GM19035 (cell line): ENCODE measurements around the gene JAG1.
A peak's percentile ranks its signal among the peaks of the same experiment; 100 is the strongest.

Experiments used
- ATAC-seq: cut with Tn5 transposase; IDR thresholded peaks from one replicate; pipeline ENCODE4 v1.9.1; 2021; ENCODE audit not compliant: unreplicated experiment

JAG1 gene

DNA sequence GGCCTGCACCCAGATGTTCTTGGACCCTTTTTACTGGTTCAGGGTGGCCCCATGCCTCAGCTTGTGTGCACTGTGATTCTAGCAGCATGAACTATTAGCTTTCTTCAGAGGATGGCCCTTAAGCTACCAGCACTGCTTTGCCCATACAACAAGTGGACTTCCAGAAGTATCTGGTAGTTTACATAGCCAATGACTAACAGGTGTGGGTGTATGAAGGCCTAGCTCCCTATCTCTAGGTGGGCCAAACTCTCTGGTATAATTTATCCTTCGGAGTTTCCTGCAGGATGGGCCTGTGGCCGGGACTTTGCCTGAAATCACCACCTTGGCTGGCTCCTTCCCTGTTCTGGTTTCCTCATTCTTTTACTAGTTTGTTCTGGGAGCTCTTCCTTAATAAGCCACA is 26.1 kb upstream of the JAG1 start:
- no peak for ATAC-seq

DNA sequence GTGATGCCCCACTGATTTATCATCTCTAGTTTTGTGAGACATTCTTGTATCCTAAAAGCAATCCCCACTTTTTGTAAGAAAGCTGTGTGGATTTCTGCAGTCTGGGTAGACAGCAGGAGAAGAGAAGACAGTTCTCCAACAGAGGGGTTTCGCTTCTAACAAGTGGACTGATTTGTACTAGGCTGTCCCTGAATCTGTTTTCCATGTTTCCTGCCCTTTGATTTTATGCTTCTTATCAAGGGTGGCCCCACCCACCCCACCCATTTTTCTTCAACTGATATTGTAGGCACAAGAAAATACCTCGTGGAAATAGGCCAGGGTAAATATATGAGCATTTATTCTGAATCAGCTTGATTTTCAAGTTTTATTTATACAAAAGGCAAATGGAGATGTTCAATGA is 25.7 kb upstream of the JAG1 start:
- no peak for ATAC-seq

DNA sequence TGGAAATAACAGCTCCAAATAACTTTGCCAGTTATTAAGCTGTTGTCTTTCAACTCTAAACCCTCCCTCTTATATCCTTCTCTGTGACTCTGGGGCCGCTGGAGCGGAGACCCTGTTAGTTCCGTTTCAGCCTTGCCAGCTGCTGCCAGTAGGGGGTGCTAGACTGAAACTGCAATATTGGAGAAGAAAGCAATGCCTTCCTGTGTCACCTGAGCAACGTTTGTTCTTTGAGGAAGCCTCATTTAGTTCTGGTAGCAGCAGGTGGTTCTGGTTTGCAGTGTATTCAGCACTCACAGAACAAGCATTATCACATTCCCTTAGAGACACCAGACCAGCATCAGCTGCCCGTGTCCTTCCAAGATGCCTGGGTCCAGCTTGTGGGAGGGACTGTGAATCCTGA is 22.9 kb upstream of the JAG1 start:
- ATAC-seq = no peak

- ATAC-seq = no peak
Observed at GRCh38 chr20:10689385-10689784, 15.6 kb upstream of the JAG1 start.

DNA sequence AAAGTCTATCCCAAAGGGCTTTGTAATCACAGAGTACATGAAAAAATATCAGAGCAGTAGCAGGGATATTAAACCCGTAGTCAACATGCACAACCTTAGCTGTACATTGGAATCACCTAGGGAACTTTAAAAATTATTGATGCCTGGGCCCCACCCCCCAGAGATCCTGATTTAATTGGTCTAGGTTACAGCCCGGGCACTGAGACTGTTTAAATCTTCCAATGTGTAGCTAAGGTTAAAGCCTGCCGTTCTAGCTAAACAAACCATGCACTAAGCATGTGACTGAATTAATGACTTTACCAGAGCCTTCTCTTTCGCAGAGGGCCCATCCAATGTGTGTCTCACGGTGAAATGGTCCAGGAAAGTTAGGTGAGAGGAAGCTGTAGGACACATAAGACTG is 14.1 kb upstream of the JAG1 start:
- ATAC-seq = no peak

GRCh38 chr20:10686356-10687133 is 12.7 kb upstream of the JAG1 start:
- no peak for ATAC-seq

DNA sequence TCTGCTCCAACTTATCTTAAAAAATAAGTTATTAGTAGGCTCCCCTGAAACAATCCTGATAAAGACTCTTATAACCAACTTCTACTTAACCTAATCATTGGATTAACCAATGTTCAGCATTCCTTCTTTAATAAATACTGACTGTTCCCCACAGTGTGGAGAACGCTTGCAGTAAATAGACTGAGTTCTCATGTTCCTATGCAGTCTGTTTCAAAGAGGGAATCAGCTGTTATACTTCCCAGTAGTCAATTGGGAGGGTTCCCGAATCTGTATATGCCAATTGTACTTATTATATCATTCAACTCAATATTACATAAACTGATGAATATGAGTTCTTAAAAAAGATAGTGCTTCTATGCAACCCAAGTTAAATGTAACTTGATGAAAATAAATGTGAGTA is 9.7 kb upstream of the JAG1 start:
- ATAC-seq = no peak

DNA sequence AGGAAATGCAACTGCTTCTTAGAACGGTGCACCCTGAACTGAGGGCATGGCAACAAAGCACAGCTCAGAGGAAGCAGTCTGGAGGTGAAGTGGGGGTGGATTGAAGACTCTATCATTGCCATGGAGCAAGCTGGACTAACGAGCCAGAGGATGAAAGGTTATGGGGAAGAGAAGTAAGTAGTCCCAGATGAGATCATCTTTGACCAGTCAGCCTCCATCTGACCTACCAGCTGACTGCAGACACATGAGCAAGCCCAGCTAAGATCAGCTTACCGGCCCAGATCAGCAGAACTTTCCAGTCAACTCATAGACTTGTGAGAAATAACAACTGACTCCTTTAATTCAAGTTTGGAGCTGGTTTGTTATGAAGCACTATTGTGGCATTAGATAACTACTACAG is 9.1 kb upstream of the JAG1 start:
- ATAC-seq = no peak

DNA sequence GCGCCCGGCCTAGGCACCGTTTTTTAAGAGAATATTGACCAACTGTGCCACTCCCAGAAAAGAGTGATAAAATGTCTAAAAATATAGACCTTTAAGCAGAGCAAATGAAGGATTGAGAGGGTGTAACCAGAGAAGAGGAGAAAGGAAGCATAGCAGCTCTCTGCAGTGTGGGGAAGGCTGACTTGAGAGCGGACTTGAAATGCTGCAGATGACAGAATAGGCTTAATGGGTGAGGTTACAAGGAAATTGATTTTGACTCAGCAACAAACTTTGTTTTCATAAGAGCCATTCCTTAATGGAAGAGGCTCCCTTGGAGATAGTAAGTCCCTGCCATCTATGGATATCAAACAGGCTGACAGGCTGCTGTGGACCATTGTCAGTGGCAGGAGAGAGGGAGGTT is 7.7 kb upstream of the JAG1 start:
- no peak for ATAC-seq

DNA sequence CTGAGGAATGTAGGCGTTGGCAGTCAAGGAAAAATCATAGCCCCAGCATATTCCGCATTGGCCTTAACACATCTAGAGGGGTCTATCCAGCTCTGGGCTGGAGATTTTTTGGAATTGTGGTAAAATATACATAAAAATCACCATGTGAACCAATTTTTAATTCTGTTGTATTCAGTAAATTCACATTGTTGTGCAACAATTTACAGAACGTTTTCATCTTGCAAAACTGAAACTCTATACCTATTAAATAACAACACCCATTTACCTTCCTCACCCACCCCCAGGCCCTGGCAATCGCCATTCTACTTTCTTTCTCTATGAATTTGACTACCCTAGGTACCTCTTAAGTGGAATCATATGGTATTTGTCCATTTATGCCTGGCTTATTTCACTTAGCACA is 6.8 kb upstream of the JAG1 start:
- no peak for ATAC-seq

GRCh38 chr20:10679269-10679668 is 5.5 kb upstream of the JAG1 start:
- ATAC-seq = no peak

DNA sequence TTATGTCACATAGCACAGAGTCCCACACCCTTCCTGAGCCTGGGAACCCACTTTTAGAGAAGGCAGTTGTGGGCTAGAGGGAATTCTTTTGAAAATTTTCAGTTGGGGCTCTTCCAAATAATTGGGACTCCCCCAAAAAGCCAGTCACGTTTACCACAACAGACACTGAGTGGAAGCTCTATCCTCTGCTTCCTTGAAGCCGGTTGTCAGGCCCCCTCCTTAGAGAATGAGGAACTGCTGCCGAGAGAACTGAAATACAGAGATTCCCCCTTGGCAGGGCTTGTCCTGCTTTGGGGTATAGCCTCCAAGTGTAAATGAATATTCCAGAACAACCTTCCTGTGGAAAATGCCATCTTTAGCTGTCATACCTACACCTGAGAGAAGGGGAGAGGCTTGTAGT is 2.7 kb upstream of the JAG1 start:
- no peak for ATAC-seq

DNA sequence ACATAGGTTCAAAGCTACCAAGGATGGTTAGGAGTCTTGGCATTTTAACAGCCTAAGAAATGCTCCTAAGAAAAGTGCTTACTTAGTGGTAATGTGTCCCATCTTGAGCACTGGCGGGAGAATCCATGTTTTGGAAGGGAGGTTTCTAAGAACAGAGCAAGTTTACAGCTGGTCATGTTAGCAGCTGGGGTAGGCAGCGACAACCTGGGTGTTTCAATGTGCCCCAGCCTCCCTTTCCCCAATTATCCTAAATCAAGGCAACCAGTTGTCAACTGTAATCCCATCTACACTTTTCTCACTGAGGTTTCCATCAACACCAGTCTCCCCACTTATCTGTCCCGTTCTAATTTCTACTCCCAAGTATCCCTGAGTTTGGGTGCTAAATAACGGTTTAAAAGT is 1.6 kb upstream of the JAG1 start:
- no peak for ATAC-seq

GRCh38 chr20:10674684-10675449 is 1.1 kb upstream of the JAG1 start:
- ATAC-seq = peak; percentile 43

GRCh38 chr20:10673176-10673841 is 490 bp downstream of the JAG1 start:
- ATAC-seq = no peak

DNA sequence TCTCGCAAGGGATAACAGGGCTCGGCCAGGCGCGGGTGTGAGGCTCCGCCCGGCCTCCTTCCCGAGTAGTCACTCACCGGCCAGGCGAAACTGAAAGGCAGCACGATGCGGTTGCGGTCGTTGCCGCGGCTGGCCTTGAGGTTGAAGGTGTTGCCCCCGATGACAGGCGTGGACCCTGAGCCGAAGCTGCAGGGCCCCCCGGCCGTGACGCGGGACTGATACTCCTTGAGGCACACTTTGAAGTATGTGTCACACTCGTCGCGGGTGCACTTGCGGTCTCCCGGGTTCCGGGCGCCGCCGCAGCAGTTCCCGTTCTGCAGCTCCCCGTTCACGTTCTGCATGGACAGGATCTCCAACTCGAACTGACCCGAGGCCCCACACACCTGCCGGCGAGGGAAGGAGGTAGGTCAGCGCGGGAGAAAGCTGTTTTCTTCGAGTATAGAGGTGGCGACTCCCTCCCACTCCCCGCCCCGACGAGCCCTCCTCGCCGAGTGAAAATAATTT is 1.1 kb downstream of the JAG1 start:
- no peak for ATAC-seq

- ATAC-seq = no peak
Observed at GRCh38 chr20:10671919-10672623, 1.7 kb downstream of the JAG1 start.

GRCh38 chr20:10671221-10671918 is 2.4 kb downstream of the JAG1 start:
- peak; percentile 20 for ATAC-seq

DNA sequence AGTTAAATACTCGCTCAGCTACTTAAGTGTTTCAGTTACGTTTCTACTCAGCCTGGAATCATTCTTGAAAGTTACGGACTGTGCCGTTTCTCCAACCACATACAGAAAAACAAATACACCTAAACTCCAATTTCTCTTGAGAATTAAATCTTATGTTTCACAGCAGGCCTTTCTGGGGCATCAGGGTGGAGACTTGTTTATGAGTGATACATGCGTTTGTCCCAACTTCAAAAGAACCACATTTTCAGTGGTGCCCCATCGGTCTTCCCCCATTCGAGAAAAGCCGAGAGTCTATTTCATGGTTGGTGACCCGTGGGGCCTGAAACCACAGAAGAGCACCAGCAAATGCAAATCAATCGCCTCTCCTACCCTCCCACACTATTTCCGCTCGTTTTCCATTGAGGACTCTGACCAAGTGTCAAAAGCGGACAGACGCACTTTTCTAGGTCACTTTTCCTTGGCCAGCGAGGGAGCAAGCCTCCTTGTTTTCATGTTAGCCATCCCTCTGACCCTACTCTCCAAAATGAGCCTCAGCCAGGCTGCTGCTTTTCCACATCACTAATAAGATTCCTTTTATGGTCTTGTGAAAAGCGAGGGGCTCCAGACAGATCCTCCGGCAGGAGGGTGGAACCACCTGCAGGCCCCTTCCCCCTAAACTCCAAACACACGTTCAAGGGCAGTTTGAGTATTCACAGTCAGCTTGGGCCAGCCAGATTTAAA is 3.1 kb downstream of the JAG1 start:
- peak; percentile 19 for ATAC-seq

- ATAC-seq = no peak
Observed at GRCh38 chr20:10669843-10670446, 3.9 kb downstream of the JAG1 start.
